Stimulated activated CD4-positive, alpha-beta T cell treated with anti-CD3 and anti-CD28 coated beads, Interleukin-1b, Interleukin-23, amount 100 ng/mL, for 48 hours (primary cell): ENCODE results near the gene PATJ.
"Not testable (repeated sequence)": the region's sequence is repeated elsewhere in the genome, so short reads cannot be mapped to it uniquely, and the experiment has no call there.

Source experiments
- DNase-seq: peaks from one replicate; pipeline ENCODE4 v3.0.0-alpha.2; 2020

Gene PATJ

GRCh38 chr1:61953790-61954150 lies 211.5 kb downstream of the PATJ start:
- DNase-seq: no peak

- DNase-seq: no peak
Measured at GRCh38 chr1:61955261-61955660, 213.0 kb downstream of the PATJ start.

DNA sequence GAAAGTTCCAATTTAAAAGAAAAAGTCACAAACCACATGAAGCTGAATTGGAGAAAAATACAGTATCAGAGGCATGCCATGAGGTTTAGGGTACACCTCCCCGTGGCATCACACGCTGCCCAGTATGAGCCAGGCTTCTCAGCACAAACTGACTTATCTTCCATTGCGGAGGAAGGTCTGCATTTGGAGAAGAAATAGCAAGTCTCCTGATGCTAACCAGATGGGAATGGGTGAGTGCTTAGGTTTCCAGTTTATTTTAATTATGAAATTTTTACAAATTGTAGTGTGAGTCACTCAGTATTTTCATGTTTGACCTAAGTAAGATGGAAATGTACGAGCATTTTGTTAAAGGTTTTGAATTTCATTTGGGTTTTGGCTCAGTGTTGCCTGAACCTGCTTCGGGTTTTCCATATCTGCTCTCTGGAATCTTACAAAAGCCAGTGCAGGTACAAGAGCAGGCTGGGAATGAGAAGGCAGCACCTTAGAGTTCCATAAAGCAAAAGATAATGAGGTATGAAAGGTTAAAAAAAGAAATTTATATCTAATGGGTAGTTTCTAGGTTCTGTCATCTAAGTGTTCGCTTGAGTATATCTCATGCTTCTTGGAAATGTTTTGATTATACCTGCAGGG lies 213.9 kb downstream of the PATJ start:
- no peak for DNase-seq

GRCh38 chr1:61956784-61957183 lies 214.5 kb downstream of the PATJ start:
- no peak for DNase-seq

DNA sequence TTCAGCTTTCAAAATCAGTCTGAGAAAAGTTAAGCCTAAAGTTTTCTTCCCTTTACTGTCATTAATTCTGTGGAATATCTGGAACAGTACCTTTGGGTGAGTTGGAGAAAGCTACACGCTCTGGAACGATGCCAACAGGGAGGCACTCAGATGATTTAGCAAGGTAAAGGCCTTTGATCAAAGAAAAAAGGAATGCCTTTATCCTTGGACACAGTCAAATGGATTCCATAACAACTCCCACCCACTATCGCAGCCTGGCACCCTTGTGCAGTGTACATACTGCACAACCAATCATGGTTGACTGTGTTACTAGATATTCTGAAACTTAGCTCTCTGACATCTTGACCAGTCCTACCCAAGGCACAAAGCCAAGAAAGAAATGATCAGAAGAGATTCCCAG lies 218.7 kb downstream of the PATJ start:
- no peak for DNase-seq

DNA sequence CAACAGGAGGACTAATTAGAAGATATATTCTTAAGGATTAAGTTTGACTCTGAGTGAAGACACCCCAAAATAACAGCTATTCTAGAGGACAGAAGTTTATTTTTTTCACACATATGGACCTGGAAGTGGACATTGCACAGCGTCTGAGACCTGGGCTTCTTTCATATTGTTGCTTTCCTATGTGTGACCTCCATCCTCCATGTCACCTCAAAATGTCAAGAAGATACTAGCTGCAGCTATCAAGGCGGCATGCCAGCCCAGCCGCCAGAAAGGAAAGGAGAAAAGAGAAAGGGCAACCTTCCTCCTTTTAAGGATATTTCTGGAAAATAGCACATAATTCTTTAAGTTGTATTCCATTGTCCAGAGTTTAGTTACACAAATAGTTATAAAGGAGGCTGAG lies 220.4 kb downstream of the PATJ start:
- no peak for DNase-seq

- DNase-seq: not testable (repeated sequence)
Measured at GRCh38 chr1:61966450-61967225, 224.4 kb downstream of the PATJ start.

- DNase-seq: no peak
Measured at GRCh38 chr1:61967750-61968149, 225.5 kb downstream of the PATJ start.

DNA sequence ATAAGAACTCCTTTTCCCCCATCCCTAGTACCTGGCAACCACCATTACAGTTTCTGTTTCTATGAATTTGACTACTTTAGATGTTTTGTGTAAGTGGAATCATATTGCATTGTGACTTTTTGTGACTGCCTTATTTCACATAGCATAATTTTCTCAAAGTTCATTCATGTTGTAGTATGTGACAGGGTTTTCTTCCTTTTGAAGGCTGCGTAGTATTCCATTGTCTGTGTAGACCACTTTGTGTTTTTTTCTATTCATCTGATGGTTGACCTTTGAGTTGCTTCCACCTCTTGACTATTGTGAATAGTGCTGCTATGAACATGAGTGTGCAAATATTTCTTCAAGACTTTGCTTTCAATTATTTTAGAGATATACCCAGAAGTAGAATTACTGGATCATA lies 226.6 kb downstream of the PATJ start:
- no peak for DNase-seq

DNA sequence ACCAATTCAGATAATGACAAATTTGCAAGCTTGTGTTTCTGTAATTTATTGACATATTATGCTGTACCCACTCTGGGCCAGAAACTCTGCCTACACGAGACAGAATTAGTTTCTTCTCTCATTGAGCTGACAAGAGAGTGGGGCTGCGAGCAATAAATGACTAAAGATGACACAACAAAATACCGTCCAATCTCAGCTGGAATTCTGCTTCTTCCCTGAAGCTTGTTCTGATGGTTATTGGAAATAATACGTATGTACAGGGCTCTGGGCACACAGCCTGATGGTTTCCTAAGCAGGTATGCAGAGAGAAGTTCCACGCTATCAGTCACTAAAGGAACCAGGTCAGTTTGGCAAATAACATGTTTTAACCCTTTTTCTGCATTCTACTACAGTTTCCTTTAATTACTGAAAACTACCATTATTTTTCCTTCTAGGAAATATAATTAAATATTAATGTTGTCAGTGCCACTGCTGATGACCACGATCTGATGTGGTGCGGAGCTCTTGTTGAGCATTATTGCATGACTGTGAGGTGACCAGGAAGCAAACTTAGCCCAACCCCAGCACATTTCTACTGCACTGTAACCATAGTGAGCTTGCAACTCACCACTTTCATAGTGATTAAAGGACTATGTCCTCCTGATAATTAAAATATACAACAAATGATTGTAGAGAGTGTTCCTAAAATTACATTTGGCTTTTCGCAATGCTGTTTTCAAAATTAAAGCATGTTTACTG lies 231.0 kb downstream of the PATJ start:
- DNase-seq: no peak

DNA sequence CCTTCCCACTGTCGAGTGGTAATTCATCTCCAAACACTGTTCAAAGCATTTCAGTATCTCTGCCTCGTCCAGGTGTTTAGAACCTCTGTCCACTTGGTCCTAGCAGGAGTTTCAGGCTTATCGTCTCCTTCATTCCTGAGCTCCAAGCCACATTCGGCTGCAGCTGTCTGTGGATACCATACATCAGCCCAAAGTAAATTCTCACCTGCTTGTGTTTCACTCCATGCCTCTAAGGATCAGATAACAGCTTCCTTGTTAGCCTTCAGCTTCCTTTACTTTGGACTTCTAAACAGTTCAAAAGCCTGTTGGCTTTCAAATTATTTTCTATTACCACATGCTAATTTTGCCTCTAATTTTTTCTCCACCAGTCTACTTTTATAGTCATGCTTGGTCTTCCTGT lies 233.4 kb downstream of the PATJ start:
- no peak for DNase-seq

DNA sequence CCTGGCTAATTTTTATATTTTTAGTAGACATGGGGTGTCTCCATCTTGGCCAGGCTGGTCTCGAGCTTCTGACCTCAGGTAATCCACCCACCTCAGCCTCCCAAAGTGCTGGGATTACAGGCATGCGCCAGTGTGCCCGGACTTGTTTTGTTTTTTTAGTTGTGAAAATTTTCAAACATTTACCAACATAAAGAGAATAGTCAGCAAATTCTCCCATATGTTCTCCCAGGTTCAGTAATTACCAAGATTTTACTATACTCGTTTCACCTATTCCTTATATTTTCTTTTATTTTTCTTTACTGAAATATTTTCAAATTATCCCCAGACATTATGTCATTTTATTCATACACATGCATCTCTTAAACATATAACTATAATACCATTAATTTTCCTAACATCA lies 234.3 kb downstream of the PATJ start:
- DNase-seq: no peak

DNA sequence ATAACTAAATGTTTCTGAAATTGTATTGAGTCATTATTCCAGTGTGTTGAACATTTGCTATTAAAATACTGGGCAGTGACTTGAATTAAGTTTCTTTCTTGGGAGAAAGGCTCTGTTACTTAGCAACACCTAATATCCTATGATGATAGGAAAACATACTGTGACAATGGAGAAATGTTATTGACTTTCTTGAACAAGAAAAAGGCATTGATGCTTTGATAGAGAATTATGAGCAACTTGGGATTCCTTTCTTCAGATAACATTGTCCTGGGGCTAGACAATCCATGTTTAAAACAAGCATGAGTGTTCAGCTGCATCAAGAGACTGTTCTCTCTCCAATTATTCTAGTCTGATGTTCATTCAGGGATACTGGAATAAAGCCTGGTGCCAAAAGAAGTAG lies 236.5 kb downstream of the PATJ start:
- no peak for DNase-seq

DNA sequence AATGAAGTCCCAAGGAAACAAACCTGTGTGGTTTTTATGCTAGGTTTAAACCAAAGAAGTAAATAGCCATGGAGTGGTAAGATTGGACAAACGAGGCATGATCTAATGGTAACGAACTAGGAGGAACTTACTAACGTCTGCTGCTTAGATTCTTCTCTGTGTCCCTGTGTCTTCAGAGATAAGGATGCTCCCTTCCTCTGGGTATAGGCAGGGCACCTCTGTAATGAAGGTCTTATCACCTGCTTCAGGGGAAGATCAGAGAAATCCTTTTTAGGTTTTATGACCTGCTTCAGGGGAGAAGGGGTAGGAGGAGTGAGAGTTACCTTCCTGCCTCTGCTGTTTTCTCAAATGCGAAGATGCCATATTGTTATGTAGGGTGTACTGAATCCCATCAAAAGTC lies 237.4 kb downstream of the PATJ start:
- DNase-seq: no peak

DNA sequence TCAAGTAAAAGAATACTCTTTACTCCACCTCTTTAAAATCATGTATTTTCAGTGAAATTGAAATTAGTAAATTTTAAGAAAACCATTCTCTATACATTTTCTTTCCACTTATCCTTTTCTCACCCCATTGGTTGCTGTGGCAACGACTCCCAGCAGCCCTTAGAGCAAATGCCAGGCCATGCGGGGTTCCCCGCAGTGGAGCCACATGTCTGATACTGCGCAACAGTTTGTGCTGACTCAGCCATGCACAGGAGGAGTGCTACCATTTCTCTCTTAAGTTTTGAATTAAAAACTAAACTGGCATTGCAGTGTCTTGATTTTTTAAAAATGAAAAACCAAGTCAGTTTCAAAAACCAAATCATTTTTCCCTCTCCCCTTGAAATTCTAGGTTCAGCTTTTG lies 238.3 kb downstream of the PATJ start:
- peak; percentile 8 for DNase-seq

- DNase-seq: no peak
Measured at GRCh38 chr1:61981870-61982660, 239.8 kb downstream of the PATJ start.

DNA sequence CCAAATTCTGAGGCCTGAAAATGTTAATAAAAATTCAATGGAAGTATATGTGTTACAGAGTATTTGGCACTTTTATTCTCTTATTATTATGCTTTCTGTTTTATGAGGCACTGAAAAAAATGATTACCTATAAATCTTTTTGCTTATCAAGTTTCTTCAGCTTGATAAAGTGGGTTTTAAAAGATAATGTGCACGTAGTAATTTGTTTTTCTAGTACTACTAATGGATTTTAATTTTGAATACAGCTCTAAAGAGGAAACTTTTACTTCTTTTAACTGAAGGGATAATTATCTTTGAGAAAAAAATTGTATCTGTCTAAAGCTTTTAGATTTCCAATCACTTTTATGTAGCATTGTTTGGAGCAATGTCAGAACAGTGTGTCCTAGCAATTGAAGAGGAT lies 241.0 kb downstream of the PATJ start:
- DNase-seq: no peak

DNA sequence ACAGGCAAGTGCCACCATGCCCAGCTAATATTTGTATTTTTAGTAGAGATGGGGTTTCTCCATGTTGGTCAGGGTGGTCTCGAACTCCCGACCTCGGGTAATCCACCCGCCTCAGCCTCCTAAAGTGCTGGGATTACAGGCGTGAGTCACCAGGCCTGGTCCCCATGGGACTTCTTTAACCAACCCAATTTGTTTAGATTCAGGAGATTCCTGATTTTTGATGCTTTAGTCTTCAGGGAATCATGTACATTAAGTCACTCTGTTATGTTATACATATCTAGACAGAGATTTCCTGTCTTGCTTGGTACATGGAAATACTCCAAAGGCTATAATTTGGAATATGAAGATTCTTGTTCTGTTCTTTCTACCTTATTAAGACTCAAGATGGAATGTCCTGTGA lies 250.0 kb downstream of the PATJ start:
- no peak for DNase-seq

GRCh38 chr1:61993331-61993961 lies 251.2 kb downstream of the PATJ start:
- no peak for DNase-seq

- no peak for DNase-seq
Measured at GRCh38 chr1:61995641-61996040, 253.4 kb downstream of the PATJ start.

GRCh38 chr1:61997123-61997522 lies 254.8 kb downstream of the PATJ start:
- DNase-seq: no peak

DNA sequence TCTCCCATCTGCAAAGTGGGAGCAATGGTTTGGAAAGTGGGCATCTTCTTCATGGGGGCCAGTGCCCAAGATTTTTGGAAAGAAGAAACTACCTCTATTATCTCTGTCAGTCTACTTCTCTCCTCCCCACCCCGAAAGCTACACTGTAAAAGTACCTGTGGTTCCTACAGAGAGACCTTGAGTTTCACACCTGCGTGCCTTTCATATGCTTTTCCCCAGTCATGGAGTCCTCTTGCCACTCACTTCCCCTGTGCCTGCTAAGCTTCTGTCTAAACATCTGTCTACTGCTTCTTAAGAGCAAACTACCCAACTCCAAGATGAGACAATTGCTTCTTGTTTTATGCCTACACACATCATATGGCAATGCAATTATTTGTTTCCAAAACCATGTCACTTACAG lies 261.5 kb downstream of the PATJ start:
- no peak for DNase-seq

- no peak for DNase-seq
Measured at GRCh38 chr1:62006690-62007089, 264.4 kb downstream of the PATJ start.
